HepG2 (cell line): ENCODE measurements around the gene TBX6. TPM values are rescaled to one million over a fixed set of nuclear protein-coding genes. Genes with fewer than 3 reads are reported as not detected.
A peak's percentile ranks its signal among the peaks of the same experiment; 100 is the strongest.

ENCODE experiments used
- ATAC-seq: fragments of 200-7000 bp; cut with Tn5 transposase; 3 replicates; pipeline ENCODE4 v1.9.1; 2020; ENCODE audit warnings: mild to moderate bottlenecking, moderate library complexity
- BruUV-seq: library from RNA; stranded (reverse); fragments of 400-500 nt; replicated peaks from 2 replicates; lab custom pipeline; 2021; lab: Mats Ljungman, UMichigan
- CTCF ChIA-PET: fragments of 300-600 bp; formaldehyde crosslinking; extraction: SDS; loops from one replicate; lab custom pipeline; 2021; ENCODE audit warnings: low total read pairs, inconsistent platforms, low intra/inter-chr PET ratio; lab: Yijun Ruan, JAX
- POLR2A ChIA-PET: fragments of 350-600 bp; sonication (Branson Sonifier 250); formaldehyde crosslinking; loops from one replicate; lab custom pipeline; 2020; ENCODE audit warnings: antibody characterized with exemption, inconsistent platforms; lab: Yijun Ruan, JAX
- DNase-seq: peaks from one replicate; pipeline ENCODE4 v3.0.0-alpha.2; 2015; ENCODE audit warnings: low spot score
- FAIRE-seq: peaks from 3 replicates; lab custom pipeline; 2011; peaks lifted over from hg19 to GRCh38; lab: Jason Lieb, UNC
- H2AFZ ChIP-seq: one replicate; pipeline ENCODE4 v1.6.1; 2011; ENCODE audit warnings: low read length, inconsistent platforms
- H3K27ac ChIP-seq: fragments of 300-600 bp; 3 replicates; pipeline ENCODE4 v1.8.0; 2011; ENCODE audit warnings: mixed run types, mild to moderate bottlenecking, mixed read lengths, low read length, inconsistent platforms; ENCODE audit not compliant: insufficient read depth; ENCODE audit errors: extremely low read length
- H3K27me3 ChIP-seq, 2 experiments: fragments of 200-600 bp in 1 of 2; 2 replicates in 1 of 2; 3 replicates in 1 of 2; pipeline versions ENCODE4 v1.6.0 to v1.8.0; 2011; ENCODE audit warnings: low read length in 2 of 2, mild to moderate bottlenecking in 2 of 2, moderate library complexity in 2 of 2, inconsistent platforms in 1 of 2; ENCODE audit not compliant: insufficient read depth in 2 of 2, control insufficient read depth in 1 of 2
- H3K36me3 ChIP-seq, 2 experiments: fragments of 200-600 bp in 1 of 2; replicated peaks in 1 of 2; 2 replicates in 1 of 2; 3 replicates in 1 of 2; pipeline versions ENCODE4 v1.5.1 to v1.8.0; 2011; ENCODE audit warnings: low read length in 2 of 2, inconsistent platforms in 1 of 2; ENCODE audit not compliant: insufficient read depth in 2 of 2, control insufficient read depth in 1 of 2
- H3K4me1 ChIP-seq: 2 replicates; pipeline ENCODE4 v1.5.1; 2012; ENCODE audit warnings: low read length, inconsistent platforms; ENCODE audit not compliant: insufficient read depth
- H3K4me2 ChIP-seq: 2 replicates; pipeline ENCODE4 v1.6.0; 2011; ENCODE audit warnings: low read depth, low read length, inconsistent platforms
- H3K4me3 ChIP-seq, 3 experiments: fragments of 200-600 bp in 1 of 3; sonication (generic), shearing (Covaris generic) in 1 of 3; replicated peaks in 1 of 3; 2 replicates each; pipeline ENCODE4 v1.5.1; 2011 to 2016; ENCODE audit warnings: low read length in 3 of 3, inconsistent platforms in 2 of 3, low read depth in 2 of 3, mild to moderate bottlenecking in 2 of 3, control low read depth in 1 of 3, mixed read lengths in 1 of 3; ENCODE audit not compliant: insufficient read depth in 1 of 3
- H3K79me2 ChIP-seq: one replicate; pipeline ENCODE4 v1.6.1; 2011; ENCODE audit warnings: low read length, inconsistent platforms; ENCODE audit not compliant: insufficient read depth
- H3K9ac ChIP-seq: 2 replicates; pipeline ENCODE4 v1.6.0; 2011; ENCODE audit warnings: mild to moderate bottlenecking, low read depth, low read length, inconsistent platforms; ENCODE audit not compliant: insufficient read depth
- H3K9me3 ChIP-seq: 2 replicates; pipeline ENCODE4 v1.5.1; 2012; ENCODE audit warnings: mild to moderate bottlenecking, low read length
- H4K20me1 ChIP-seq: 2 replicates; pipeline ENCODE4 v1.6.0; 2011; ENCODE audit warnings: inconsistent platforms, mild to moderate bottlenecking, low read length, moderate library complexity; ENCODE audit not compliant: insufficient read depth
- ELF1 ChIP-seq: sonication (generic); formaldehyde crosslinking; IDR thresholded peaks from 2 replicates; pipeline ENCODE4 v1.4.0; 2020; ENCODE audit warnings: missing genetic modification reagents
- ESRRA ChIP-seq: sonication (generic); formaldehyde crosslinking; IDR thresholded peaks from 2 replicates; pipeline ENCODE4 v1.5.1; 2020; ENCODE audit warnings: mild to moderate bottlenecking, low read depth, missing genetic modification reagents
- GATA4 ChIP-seq: sonication (generic); IDR thresholded peaks from 2 replicates; pipeline ENCODE4 v1.6.1; 2016; ENCODE audit warnings: antibody characterized with exemption, low read depth, borderline replicate concordance
- HMGA1 ChIP-seq: sonication (generic); formaldehyde crosslinking; conservative IDR thresholded peaks from 2 replicates; pipeline ENCODE4 v1.4.0; 2020; ENCODE audit warnings: missing genetic modification reagents
- HOXA3 ChIP-seq: sonication (generic); formaldehyde crosslinking; IDR thresholded peaks from 2 replicates; pipeline ENCODE4 v1.5.0; 2020; ENCODE audit warnings: missing genetic modification reagents
- IKZF1 ChIP-seq: fragments of 450-650 bp; IDR thresholded peaks from 2 replicates; pipeline ENCODE4 v1.7.1; 2016
- NFKBIZ ChIP-seq: IDR thresholded peaks from 2 replicates; pipeline ENCODE4 v1.6.1; 2018; ENCODE audit warnings: missing genetic modification reagents, missing compliant biosample characterization
- PHF8 ChIP-seq: sonication (generic); formaldehyde crosslinking; IDR thresholded peaks from 2 replicates; pipeline ENCODE4 v1.5.0; 2020; ENCODE audit warnings: missing genetic modification reagents
- POLR2AphosphoS2 ChIP-seq: IDR thresholded peaks from 2 replicates; pipeline ENCODE4 v1.6.1; 2011; ENCODE audit warnings: low read depth, low read length, improper control_type of control experiment
- POLR2G ChIP-seq: fragments of 200-400 bp; formaldehyde crosslinking; IDR thresholded peaks from 2 replicates; pipeline ENCODE4 v1.6.1; 2018; ENCODE audit warnings: mild to moderate bottlenecking, low read depth, low read length, moderate library complexity
- RBFOX2 ChIP-seq: fragments of 200-400 bp; formaldehyde crosslinking; IDR thresholded peaks from 2 replicates; pipeline ENCODE4 v1.6.1; 2017; ENCODE audit warnings: low read depth, mild to moderate bottlenecking, low read length
- SMC3 ChIP-seq: IDR thresholded peaks from 2 replicates; pipeline ENCODE4 v1.6.1; 2011; ENCODE audit warnings: low read length, improper control_type of control experiment
- SUZ12 ChIP-seq: fragments of 150-350 bp; IDR thresholded peaks from 2 replicates; pipeline ENCODE4 v1.6.1; 2014; ENCODE audit warnings: low read depth, low read length
- ZNF296 ChIP-seq: sonication (generic); formaldehyde crosslinking; conservative IDR thresholded peaks from 2 replicates; pipeline ENCODE4 v1.5.0; 2020; ENCODE audit warnings: mild to moderate bottlenecking, missing genetic modification reagents
- ZNF451 ChIP-seq: sonication (generic); formaldehyde crosslinking; IDR thresholded peaks from 2 replicates; pipeline ENCODE4 v1.5.0; 2020; ENCODE audit warnings: mild to moderate bottlenecking, missing genetic modification reagents
- ZNF577 ChIP-seq: sonication (generic); formaldehyde crosslinking; IDR thresholded peaks from 2 replicates; pipeline ENCODE4 v1.4.0; 2020; ENCODE audit warnings: mild to moderate bottlenecking, low read depth, missing genetic modification reagents, borderline replicate concordance
- ZNF713 ChIP-seq: sonication (generic); formaldehyde crosslinking; IDR thresholded peaks from 2 replicates; pipeline ENCODE4 v1.4.0; 2020; ENCODE audit warnings: mild to moderate bottlenecking, missing genetic modification reagents
- ZSCAN21 ChIP-seq: sonication (generic); formaldehyde crosslinking; IDR thresholded peaks from 2 replicates; pipeline ENCODE4 v1.8.0; 2022; ENCODE audit warnings: mild to moderate bottlenecking, missing genetic modification reagents, moderate library complexity, borderline replicate concordance
- WGBS: methylation state at CpG from one replicate; pipeline ENCODE4 v1.1.6; 2017; ENCODE audit warnings: low lambda C conversion rate; 5-methylcytosine and 5-hydroxymethylcytosine counted together
- in situ Hi-C: cut with HindIII; loops from 2 replicates; pipeline ENCODE4 v1.10.0; 2017; ENCODE audit warnings: low pct_unique_long_range_greater_than_20kb; ENCODE audit not compliant: extremely low pct_ligation_motif_present
- intact Hi-C: fragments of 100-400 bp; cut with micrococcal nuclease; formaldehyde crosslinking; loops from one replicate; pipeline ENCODE4 v1.10.0; 2022; ENCODE audit not compliant: unreplicated experiment
- polyA plus RNA-seq, 8 experiments: library from polyadenylated mRNA; depleted of rRNA in 3 of 8; stranded (reverse) in 7 of 8; unstranded in 1 of 8; fragments of >200 nt; fragmentation: Illumina TruSeq in 4 of 8; extraction: Trizol in 4 of 8; gene quantifications; 2 replicates each; pipeline versions ENCODE4 v1.2.1 to v1.2.3, GENCODE V29; 2011 to 2016; ENCODE audit warnings: low read depth in 4 of 8, missing spikeins in 1 of 8, mixed read lengths in 1 of 8; ENCODE audit not compliant: insufficient read depth in 1 of 8
- total RNA-seq, 5 experiments: library from RNA; depleted of rRNA; stranded (reverse); fragments of >200 nt; fragmentation: Illumina TruSeq; extraction: Trizol; gene quantifications; 2 replicates each; pipeline ENCODE4 v1.2.3, GENCODE V29; 2016; ENCODE audit warnings: low read depth in 1 of 5
- TF ChIP-seq, protein P1 (sequence below): sonication (generic); formaldehyde crosslinking; IDR thresholded peaks from 2 replicates; pipeline ENCODE4 v1.9.0; 2022; ENCODE audit warnings: missing genetic modification reagents, mild to moderate bottlenecking, borderline replicate concordance
- TF ChIP-seq, protein P2 (sequence below): IDR thresholded peaks from 2 replicates; pipeline ENCODE4 v1.6.1; 2016; ENCODE audit warnings: mild to moderate bottlenecking, missing biosample characterization, missing genetic modification reagents

Gene TBX6
- total and polyA plus RNA-seq, 2 of the 13 experiments (the other 11 are each of a cell fraction or from before 2014, with no cell fraction given): 0.24 to 0.42 TPM

DNA sequence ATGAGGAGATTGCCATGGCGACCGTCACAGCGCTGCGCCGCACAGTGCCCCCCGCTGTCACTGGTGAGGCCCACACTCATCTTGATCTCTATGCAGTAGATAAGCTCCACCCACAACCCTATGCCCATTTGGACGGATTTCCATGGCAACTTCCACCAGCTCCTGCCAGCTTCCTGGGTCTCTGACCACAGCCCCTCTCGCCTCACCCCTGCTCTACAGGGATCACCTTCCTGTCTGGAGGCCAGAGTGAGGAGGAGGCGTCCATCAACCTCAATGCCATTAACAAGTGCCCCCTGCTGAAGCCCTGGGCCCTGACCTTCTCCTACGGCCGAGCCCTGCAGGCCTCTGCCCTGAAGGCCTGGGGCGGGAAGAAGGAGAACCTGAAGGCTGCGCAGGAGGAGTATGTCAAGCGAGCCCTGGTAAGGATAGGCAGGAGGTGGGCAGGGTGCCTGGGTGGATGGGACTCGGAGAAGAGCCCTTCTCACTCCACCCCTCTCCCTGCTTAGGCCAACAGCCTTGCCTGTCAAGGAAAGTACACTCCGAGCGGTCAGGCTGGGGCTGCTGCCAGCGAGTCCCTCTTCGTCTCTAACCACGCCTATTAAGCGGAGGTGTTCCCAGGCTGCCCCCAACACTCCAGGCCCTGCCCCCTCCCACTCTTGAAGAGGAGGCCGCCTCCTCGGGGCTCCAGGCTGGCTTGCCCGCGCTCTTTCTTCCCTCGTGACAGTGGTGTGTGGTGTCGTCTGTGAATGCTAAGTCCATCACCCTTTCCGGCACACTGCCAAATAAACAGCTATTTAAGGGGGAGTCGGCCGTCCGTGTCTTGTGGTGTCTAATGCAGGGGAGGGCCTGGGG is 21.9 kb downstream of the TBX6 start (continued):
- TF ChIP-seq ESRRA (CRISPR knock-in tag) (no peak), POLR2G (peak; percentile 66; the same call in 1 of the 2 replicates), POLR2AphosphoS2 (0 out of 2 replicates have a peak, but pooled peaks have one; percentile 30), GATA4 (no peak), IKZF1 (no peak), ZNF451 (CRISPR knock-in tag) (0 out of 2 replicates have a peak, but pooled peaks have one; percentile 4), HOXA3 (CRISPR knock-in tag) (peak; percentile 61), RBFOX2 (peak; percentile 43), PHF8 (CRISPR knock-in tag) (0 out of 2 replicates have a peak, but pooled peaks have one; percentile 6)

DNA sequence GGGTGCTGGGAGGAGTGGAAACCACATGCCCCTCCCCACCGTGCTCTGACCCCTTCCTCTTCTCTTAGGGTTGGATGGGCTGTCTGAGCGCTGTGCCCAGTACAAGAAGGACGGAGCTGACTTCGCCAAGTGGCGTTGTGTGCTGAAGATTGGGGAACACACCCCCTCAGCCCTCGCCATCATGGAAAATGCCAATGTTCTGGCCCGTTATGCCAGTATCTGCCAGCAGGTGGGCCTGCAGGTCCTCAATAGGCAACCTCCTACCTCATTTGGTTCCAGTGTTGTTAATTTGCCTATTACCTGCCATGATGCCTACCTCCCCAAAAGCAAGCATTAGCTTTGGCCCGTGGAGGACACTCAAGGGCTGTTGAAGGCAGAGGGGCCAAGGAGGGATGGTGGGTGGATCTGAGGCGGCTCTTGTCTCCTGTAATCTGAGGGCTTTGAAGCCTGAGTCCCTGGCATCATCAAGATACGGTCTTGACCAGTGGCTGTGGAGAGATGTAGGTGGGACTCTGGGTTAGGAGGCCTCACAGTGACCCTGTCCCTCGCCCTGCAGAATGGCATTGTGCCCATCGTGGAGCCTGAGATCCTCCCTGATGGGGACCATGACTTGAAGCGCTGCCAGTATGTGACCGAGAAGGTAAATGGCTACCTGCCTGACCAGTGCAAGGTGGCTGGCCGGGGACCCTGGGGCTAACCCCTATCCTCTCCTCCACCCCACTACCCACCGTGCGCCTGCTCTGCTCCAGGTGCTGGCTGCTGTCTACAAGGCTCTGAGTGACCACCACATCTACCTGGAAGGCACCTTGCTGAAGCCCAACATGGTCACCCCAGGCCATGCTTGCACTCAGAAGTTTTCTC is 22.7 kb downstream of the TBX6 start:
- H3K36me3 ChIP-seq: peaks cover 35 to 57% of the 10 kb centered on the region in 2 experiments
- DNase-seq: peak; percentile 54
- H4K20me1 ChIP-seq: peaks cover 71% of the 10 kb centered on the region
- peak overlapping the region; percentile 32 for H3K27ac ChIP-seq
- H3K4me3 ChIP-seq: peak overlapping the region in 2 of 3 experiments; percentile 16 to 47; a peak in 3 of 6 replicates
- H3K4me1 ChIP-seq: peaks cover 56% of the 10 kb centered on the region
- H3K9ac ChIP-seq: peak overlapping the region; percentile 90; the same call in 1 of the 2 replicates
- WGBS: 92% methylated on average over 16 of the region's 17 CpGs
- ATAC-seq: no peak
- intact Hi-C loops (loop anchor here (5.0 kb wide), 1 partner anchor 678 kb away; the partner anchor contains the start of gene PHKG2), in situ Hi-C loops (no loop called here)
- peak overlapping the region; percentile 99 for H3K4me2 ChIP-seq
- H3K9me3 ChIP-seq: no peaks in the 10 kb centered on the region
- CTCF ChIA-PET: interaction anchor here (0.6 to 2.2 kb wide), 3 partner anchors 23 to 43 kb away, joined by 3 to 9 read pairs (median 4); partner anchors contain the start of gene TBX6
- no TSS peak for BruUV-seq
- H3K27me3 ChIP-seq: peaks cover 0 to 2% of the 10 kb centered on the region in 2 experiments; a peak in 1 of 5 replicates
- POLR2A ChIA-PET: interaction anchor here (0.6 to 9.1 kb wide), 2 partner anchors 22 to 43 kb away, joined by 3 to 120 read pairs; partner anchors contain the start of gene TBX6
- no peak for FAIRE-seq
- H3K79me2 ChIP-seq: peaks cover 49% of the 10 kb centered on the region
- H2AFZ ChIP-seq: no peak overlapping the region
- TF ChIP-seq ELF1 (CRISPR knock-in tag) (no peak), HMGA1 (CRISPR knock-in tag) (no peak), ZNF577 (CRISPR knock-in tag) (no peak), SUZ12 (no peak), ZNF296 (CRISPR knock-in tag) (no peak), ZSCAN21 (CRISPR knock-in tag) (0 out of 2 replicates have a peak, but pooled peaks have one; percentile 29), ZNF713 (CRISPR knock-in tag) (no peak), SMC3 (peak; percentile 50; the same call in 1 of the 2 replicates), NFKBIZ (CRISPR knock-in tag) (no peak)
- TF ChIP-seq, protein P1, sequence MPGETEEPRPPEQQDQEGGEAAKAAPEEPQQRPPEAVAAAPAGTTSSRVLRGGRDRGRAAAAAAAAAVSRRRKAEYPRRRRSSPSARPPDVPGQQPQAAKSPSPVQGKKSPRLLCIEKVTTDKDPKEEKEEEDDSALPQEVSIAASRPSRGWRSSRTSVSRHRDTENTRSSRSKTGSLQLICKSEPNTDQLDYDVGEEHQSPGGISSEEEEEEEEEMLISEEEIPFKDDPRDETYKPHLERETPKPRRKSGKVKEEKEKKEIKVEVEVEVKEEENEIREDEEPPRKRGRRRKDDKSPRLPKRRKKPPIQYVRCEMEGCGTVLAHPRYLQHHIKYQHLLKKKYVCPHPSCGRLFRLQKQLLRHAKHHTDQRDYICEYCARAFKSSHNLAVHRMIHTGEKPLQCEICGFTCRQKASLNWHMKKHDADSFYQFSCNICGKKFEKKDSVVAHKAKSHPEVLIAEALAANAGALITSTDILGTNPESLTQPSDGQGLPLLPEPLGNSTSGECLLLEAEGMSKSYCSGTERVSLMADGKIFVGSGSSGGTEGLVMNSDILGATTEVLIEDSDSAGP (CRISPR knock-in tag): peak; percentile 43; the same call in 1 of the 2 replicates
- TF ChIP-seq, protein P2, sequence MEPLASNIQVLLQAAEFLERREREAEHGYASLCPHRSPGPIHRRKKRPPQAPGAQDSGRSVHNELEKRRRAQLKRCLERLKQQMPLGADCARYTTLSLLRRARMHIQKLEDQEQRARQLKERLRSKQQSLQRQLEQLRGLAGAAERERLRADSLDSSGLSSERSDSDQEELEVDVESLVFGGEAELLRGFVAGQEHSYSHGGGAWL (CRISPR knock-in tag): 0 out of 2 replicates have a peak, but pooled peaks have one; percentile 9
